Measurements from ENCODE around the gene KRT15.

KRT15 gene

GRCh38 chr17:41523787-41524186 is 5.1 kb upstream of the KRT15 start:
- no peak for DNase-seq

GRCh38 chr17:41523225-41523593 is 4.5 kb upstream of the KRT15 start:
- no peak for DNase-seq

DNA sequence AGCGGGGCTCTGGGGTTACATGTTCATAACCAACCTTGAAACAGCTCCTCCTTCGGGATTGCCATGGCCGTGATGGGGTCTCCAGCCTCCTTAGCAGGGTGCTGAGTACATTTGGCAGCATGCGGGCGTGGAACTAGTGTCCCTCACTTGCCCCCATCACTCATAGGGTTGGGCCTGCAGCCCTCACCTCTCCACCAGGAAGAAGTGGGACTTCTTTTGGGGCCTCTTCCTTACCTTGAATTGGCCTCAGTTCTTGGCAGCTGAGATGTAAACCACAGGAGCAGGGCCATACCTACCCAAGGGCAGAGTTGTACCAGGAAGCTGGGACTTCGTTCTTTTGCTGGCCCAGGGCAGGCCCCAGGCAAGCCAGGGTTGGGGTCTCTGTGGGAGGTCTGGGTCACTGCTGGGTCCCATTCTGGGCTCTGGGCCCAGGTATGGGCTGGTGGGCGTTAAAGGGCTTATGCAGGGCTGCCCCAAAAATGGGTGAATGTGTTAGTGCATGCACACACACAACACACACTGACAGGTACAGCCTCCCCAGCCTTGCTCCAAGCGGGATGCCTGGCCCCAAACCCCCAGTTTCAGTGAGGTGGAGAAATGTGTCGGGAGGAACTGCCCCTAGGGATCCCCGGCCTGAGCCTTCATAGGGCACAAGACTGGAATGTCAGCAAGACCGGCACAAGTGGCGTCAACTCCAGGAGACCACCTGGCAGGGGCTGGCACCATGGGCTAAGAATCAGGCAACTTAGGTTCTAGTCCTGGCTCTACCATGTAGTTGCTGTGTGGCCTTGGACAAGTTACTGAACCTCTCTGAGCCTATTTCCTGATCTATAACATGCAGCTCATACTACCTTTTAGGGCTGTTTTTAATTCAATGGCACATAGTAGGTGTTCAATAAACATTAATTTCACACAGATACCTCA is 3.9 kb upstream of the KRT15 start:
- no peak for DNase-seq

DNA sequence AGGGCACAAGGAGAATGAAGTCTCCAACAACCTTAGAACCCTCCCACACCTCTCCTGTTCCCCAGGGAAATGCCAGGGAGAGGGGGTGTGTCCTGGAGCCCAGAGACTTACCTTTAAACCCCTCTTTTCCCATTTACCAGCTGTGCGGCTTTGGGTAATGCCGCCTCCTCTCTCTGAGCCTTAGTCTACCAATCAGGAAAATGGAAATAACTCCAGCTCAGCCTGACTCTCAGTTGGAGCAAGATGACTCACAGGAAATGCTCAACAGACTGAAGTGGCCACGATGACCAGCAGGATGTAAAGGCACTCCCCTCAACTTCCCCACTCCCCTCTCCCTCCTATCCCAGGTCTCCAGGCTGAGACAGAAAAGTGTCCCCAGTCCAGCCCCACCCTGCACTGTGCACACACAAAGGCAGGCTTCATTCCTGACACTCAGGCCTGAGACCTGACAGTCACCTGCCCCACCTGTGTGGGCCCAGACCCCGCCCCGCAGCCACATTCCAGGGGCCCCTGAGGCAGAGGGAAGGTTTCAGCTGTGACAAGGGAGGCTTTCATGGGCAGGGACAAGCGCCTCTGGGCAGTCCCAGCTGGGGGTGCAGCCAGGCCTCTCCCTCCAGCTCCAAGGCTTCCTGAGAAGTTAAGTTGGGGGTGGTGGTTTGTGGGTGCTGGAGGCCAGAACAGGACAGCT is 3.0 kb upstream of the KRT15 start:
- peak; percentile 92 for DNase-seq

- DNase-seq: no peak
These were observed 2.3 kb upstream of the KRT15 start for GRCh38 chr17:41520821-41521521.

DNA sequence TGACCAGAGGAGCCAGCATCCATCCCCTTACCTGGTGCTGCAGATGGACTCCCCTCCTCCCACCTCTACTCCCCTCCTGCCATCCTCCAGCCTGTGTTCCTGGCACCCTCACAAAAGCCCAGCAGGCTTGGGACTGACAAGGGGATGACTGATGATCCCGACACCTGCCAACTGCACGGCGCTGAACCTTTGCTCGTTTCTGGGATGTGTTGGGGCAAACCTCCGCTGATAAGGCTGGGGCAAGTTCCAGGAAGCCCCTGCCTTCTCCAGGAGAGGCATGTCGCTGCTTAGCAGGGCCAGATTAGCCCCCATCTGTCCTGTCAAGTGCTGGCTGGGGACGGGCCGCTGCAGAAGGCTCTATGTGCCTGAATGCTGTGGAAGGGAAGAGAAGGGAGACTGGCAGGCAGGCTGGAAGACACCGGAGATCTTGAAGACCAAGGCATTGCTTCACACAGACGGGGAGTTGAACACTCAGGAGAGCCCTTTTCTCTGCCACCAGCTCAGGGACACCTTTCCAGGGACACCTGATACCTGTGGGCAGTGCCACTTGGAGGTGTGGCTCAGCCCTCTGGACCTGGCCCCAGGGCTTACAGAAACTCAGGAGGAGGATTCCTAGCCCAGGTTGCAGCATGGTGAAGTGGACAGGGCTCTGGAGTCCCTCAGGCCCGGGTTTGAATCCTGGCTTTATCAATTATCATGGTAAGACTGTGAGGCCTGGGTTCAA is 973 bp upstream of the KRT15 start:
- DNase-seq: no peak

GRCh38 chr17:41518031-41518430 is 659 bp downstream of the KRT15 start:
- no peak for DNase-seq

DNA sequence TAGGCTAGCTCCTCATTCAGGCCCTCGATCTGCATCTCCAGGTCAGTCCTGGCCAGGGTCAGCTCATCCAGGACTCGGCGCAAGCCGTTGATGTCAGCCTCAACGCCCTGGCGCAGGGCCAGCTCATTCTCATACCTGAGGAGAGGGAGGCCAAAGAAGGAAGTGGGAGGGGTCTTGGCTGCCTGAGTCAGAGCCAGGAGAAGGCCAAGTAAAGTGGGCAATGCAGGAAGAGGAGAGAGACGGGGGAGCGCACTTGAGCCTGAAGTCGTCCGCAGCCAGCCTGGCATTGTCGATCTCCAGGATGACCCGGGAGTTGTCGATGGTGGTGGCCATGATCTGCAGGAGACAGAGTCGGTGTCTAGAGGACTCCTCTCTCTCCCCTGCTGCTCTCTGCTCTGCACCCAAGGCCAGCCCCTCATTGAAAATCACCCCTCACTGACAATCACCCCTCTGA is 1.8 kb downstream of the KRT15 start:
- DNase-seq: no peak

- no peak for DNase-seq
These were observed 2.4 kb downstream of the KRT15 start for GRCh38 chr17:41516147-41516829.

GRCh38 chr17:41513168-41513547 is 5.5 kb downstream of the KRT15 start:
- DNase-seq: no peak

DNA sequence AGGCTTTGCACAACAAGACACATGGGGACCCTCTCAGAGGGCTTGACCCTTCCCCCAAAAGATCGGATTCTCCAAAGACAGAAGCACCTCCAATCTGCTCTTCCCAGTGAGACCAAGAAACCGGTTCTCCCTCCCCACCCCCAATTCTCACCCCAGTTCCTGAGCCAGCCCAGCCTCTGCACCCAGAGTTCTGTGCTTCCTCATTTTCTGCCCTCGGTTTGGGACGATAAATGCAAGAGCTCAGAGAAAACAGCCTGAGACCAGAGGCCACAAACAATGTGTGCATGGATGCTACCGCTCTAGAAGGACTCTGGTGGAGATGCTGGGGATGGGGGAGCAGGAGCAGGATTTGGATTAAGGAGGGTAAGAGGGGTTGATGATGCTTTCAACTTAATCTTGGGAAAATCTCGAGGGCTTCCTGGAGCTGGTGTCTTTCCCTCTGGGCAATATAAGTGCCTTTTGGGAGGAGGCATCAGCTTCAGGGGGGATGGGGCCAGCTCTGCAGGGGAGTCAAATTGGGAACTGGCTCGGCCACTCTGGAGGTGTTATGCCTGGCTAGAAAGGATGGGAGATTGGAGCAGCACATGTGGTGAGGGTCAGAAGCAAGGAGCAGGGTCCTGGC is 6.0 kb downstream of the KRT15 start:
- no peak for DNase-seq

- DNase-seq: no peak
These were observed 7.0 kb downstream of the KRT15 start for GRCh38 chr17:41511716-41512115.

DNA sequence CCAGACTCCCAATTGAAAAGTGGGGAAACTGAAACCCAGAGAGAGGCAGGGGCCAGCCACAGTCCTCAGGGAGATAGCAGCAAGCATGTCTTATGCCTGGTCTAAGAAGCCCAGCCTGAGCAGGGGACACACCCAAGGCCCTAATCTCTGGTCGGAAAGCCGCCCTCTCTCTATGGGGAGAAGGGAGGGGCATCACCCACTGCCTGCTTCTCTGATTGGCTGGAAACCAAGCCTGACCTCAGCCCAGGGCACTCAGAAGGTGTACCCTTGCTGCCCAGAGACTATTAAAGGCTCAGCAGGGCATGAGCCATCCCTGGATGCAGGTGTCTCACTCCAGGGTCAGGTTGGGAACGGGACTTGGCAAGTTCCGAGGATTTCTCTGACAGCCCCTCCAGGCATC is 7.6 kb downstream of the KRT15 start:
- no peak for DNase-seq

- DNase-seq: no peak
These were observed 8.2 kb downstream of the KRT15 start for GRCh38 chr17:41510251-41511065.

GRCh38 chr17:41507315-41507880 is 11.3 kb downstream of the KRT15 start:
- no peak for DNase-seq

DNA sequence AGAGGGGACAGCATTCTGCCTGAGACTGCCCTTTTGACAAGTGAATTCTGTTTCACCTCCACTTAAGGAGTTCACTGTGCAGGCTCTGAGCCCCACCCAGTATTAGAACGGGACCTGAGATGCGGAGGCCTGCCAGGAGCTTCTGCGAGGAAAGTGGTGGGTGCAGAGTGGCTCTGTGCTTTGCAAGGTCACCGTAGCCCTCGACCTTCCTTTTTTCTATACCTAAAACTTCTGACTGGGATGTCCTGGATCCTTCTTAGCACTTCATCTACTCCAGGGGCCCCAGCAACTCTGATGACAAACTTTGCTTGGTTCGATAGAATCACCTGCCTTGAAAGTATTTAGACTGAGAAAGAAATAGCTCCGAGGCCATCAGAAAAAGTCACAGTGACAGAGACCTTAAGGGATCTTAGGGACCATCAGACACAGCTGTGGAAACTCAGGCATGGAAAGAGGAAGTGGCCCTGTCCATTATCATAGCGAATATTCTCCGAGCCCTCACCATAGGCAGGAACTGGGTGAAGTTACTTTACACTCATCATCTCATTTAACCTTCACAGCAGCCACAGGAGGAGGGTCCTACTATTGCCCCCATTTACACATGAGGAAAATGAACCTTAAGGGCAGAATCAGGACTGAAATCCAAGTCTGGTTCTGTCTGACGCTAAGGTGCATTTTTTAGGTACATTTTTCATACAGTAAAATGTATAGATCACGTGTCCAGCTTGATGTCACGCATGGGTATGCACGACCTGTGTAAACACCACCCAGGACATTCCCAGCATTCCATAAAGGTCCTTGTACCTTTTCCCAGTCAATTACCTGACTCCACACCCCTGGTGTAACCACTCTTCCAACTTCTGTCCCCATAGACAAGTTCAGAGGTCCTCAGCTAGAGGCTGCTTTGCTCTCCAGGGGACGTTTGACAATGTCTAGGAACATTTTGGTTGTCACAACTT is 12.6 kb downstream of the KRT15 start:
- DNase-seq: no peak

DNA sequence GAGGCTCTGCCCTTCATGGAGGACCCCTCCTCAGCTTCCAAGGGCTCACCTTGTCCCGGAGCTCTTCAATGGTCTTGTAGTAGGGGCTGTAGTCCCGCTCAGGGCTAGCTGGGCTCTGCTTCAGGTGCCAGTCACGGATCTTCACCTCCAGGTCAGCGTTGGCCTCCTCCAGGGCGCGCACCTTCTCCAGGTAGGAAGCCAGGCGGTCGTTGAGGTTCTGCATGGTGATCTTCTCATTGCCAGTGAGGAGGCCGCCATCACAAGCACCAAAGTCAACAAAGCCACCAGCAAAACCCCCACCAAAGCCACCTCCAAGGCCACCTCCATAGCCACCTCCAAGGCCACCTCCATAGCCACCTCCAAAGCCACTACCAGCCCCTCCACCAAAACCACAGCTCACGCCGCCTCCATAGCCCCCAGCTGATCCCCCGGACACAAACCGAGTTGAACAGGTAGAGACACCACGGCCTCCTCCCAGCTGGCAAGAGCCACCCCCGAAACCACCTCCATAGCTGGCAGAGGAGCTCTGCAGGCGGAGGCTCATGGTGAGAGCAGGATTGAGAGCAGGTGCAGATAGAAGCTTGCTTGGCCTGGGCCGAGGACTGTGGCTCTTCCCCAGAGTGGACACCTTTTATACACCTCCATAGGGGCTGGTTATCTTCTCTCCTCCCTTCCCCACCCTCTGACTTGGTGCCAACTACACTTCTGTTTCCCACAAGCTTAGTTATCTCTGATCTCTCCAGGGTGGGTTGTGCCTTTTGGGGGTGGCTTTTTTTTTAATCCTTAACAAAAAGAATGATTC is 13.5 kb downstream of the KRT15 start, which contains the start of gene KRT13:
Gene KRT13, minus strand, starts transcription at position 606 of the 802 bp plus-strand sequence. Its CDS starts 62 bp downstream, at position 544.
- DNase-seq: no peak
